GM18868 (cell line): Measurements from ENCODE around the gene DLGAP1.

Source experiments
- ATAC-seq: cut with Tn5 transposase; IDR thresholded peaks from one replicate; pipeline ENCODE4 v1.9.1; 2021; ENCODE audit warnings: mild to moderate bottlenecking, moderate library complexity; ENCODE audit not compliant: unreplicated experiment

The DLGAP1 gene

GRCh38 chr18:4181882-4182568 is 273.1 kb downstream of the DLGAP1 start:
- no peak for ATAC-seq

- no peak for ATAC-seq
Observed at GRCh38 chr18:4181086-4181485, 274.0 kb downstream of the DLGAP1 start.

GRCh38 chr18:4172196-4173100 is 282.7 kb downstream of the DLGAP1 start:
- ATAC-seq: no peak

- ATAC-seq: no peak
Observed at GRCh38 chr18:4157352-4157751, 297.8 kb downstream of the DLGAP1 start.

- no peak for ATAC-seq
Observed at GRCh38 chr18:4146797-4147196, 308.3 kb downstream of the DLGAP1 start.

GRCh38 chr18:4144201-4144600 is 310.9 kb downstream of the DLGAP1 start:
- no peak for ATAC-seq

GRCh38 chr18:4143585-4143984 is 311.5 kb downstream of the DLGAP1 start:
- no peak for ATAC-seq

GRCh38 chr18:4142876-4143275 is 312.2 kb downstream of the DLGAP1 start:
- no peak for ATAC-seq

GRCh38 chr18:4134700-4135099 is 320.4 kb downstream of the DLGAP1 start:
- ATAC-seq: no peak

- ATAC-seq: no peak
Observed at GRCh38 chr18:4130734-4131719, 324.1 kb downstream of the DLGAP1 start.

- ATAC-seq: no peak
Observed at GRCh38 chr18:4126939-4127338, 328.2 kb downstream of the DLGAP1 start.

GRCh38 chr18:4125627-4126230 is 329.4 kb downstream of the DLGAP1 start:
- no peak for ATAC-seq

GRCh38 chr18:4125224-4125623 is 329.9 kb downstream of the DLGAP1 start:
- no peak for ATAC-seq

GRCh38 chr18:4119813-4120212 is 335.3 kb downstream of the DLGAP1 start:
- ATAC-seq: no peak

- ATAC-seq: no peak
Observed at GRCh38 chr18:4119127-4119648, 335.9 kb downstream of the DLGAP1 start.

GRCh38 chr18:4108016-4108415 is 347.1 kb downstream of the DLGAP1 start:
- no peak for ATAC-seq

- ATAC-seq: no peak
Observed at GRCh38 chr18:4107049-4107467, 348.0 kb downstream of the DLGAP1 start.

- peak; percentile 89 for ATAC-seq
Observed at GRCh38 chr18:4106407-4107033, 348.6 kb downstream of the DLGAP1 start.

GRCh38 chr18:4102901-4103300 is 352.2 kb downstream of the DLGAP1 start:
- no peak for ATAC-seq

GRCh38 chr18:4101009-4101408 is 354.1 kb downstream of the DLGAP1 start:
- ATAC-seq: no peak
